Activated naive CD8-positive, alpha-beta T cell treated with anti-CD3 and anti-CD28 coated beads, Interleukin-2, amount 50 U/mL, for 16 hours (primary cell): Measurements from ENCODE around the gene CYP4A22.
"Not testable (repeated sequence)": the region's sequence is repeated elsewhere in the genome, so short reads cannot be mapped to it uniquely, and the experiment has no call there.

Source experiments
- DNase-seq: peaks from one replicate; pipeline ENCODE4 v3.0.0-alpha.2; 2020; ENCODE audit warnings: low read depth, low spot score

Gene CYP4A22, protein sequence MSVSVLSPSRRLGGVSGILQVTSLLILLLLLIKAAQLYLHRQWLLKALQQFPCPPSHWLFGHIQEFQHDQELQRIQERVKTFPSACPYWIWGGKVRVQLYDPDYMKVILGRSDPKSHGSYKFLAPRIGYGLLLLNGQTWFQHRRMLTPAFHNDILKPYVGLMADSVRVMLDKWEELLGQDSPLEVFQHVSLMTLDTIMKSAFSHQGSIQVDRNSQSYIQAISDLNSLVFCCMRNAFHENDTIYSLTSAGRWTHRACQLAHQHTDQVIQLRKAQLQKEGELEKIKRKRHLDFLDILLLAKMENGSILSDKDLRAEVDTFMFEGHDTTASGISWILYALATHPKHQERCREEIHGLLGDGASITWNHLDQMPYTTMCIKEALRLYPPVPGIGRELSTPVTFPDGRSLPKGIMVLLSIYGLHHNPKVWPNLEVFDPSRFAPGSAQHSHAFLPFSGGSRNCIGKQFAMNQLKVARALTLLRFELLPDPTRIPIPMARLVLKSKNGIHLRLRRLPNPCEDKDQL

DNA sequence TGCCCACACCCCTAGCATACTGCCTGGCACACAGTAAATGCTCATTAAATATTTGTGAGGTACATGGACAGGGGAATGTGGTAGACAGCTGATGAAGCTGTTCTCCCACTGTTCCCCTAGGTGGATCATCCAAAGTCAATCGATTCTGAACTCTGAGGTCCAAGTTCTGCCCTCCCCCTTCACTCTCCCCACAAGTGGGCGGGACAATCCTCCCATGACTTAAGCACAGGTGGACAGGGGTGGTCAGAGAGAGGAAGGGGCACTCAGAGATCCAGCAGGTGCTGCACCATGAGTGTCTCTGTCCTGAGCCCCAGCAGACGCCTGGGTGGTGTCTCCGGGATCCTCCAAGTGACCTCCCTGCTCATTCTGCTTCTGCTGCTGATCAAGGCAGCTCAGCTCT is at the start of gene CYP4A22:
CYP4A22 (plus strand) TSS at position 244 of the 400 bp plus-strand sequence; CDS start at position 289, 45 bp downstream.
- no peak for DNase-seq

DNA sequence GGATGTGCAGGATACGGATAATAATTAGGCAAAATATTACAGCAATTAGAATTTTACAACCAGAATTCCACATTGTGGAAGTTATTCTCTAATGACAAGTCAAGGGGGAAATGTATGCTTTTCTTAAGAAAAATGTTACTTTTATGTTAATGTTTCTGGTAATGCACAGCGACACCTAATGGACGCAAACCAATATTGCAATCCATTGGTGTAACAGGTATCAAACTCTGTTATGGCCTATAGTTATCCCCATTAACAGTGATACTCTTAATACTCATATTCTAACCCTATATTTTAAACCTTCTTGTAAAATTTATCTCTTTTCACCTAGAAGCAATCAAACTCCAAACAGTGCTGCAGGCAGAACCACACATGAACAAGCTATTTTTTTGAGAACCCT is 47.9 kb upstream of the CYP4A22 start:
- DNase-seq, result not testable (repeated sequence)

GRCh38 chr1:47091476-47091875 is 45.8 kb upstream of the CYP4A22 start:
- DNase-seq, result not testable (repeated sequence)

- DNase-seq, result no peak
Measured at GRCh38 chr1:47104816-47105215, 32.4 kb upstream of the CYP4A22 start.

DNA sequence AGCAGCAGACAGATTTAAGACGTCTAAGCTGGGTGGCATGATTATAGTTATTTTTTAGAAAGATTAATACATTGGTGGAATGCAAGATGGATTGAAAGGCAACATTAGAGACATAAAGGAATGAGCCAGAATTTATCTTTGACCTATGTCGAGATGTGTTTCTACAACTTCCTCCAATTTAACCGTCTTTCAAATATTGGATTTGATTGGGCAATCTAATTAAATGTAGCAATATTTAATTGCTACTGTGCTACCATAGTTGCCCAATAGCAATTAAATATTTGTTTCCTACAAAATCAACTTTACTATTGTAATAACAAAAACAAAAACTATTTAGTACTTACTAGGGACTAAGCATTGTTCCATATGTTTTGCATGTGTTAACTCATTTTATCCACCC is 30.4 kb upstream of the CYP4A22 start:
- no peak for DNase-seq

GRCh38 chr1:47107851-47108574 is 29.2 kb upstream of the CYP4A22 start:
- not testable (repeated sequence) for DNase-seq

DNA sequence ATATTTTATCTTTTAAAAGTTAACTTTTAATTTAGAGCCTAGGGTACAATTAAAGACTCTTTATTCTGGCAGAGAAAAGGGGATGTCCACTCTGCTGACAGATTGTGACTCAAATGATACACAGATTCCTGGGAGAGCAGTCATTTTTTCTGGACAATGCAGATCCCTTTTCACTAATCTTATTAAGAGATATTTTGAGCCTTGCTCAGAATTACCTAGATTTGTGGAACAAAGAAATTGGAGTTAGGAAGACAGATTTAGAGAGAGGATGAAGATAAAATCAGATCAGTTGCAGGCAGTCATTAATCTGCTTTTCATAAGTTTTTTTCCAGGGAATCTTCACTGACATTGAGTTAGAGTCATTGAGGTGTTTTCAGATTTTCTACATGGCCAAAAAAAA is 27.8 kb upstream of the CYP4A22 start:
- not testable (repeated sequence) for DNase-seq

DNA sequence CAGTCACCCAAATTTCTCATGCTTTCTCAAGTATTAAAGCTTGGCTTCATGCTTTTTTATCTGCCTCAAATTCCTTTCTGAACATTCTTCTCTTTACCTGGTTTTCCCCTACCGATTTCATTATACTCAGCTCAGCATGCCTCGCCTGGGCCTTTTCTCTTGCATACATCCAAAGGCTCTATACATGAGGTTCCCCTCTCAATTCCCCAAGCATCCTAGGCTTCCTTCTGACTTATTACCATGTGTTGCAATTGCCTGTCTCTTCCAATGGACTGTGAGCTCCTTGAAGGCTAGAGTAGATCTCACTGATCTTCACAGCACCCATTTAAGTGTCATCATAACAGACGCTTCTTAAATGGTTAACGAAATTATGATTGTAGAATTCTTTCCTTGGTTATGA is 24.1 kb upstream of the CYP4A22 start:
- no peak for DNase-seq

GRCh38 chr1:47121039-47121438 is 16.2 kb upstream of the CYP4A22 start:
- DNase-seq, result not testable (repeated sequence)

DNA sequence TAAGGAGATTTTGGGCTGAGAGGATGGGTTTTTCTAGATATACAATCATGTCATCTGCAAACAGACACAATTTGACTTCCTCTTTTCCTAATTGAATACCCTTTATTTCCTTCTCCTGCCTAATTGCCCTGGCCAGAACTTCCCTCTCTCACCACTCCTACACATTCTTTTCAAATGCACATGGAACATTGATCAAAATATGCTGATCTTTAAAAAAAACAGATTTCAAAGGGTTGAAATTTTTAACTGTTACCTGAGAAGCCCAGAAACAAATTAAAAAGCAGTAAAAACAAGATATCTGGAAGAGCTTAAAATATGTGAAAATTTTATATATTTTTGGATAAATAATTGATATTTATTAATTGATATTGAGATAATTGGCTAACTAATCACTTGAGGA is 12.4 kb upstream of the CYP4A22 start:
- not testable (repeated sequence) for DNase-seq

- DNase-seq, result not testable (repeated sequence)
Measured at GRCh38 chr1:47126997-47127396, 10.2 kb upstream of the CYP4A22 start.

DNA sequence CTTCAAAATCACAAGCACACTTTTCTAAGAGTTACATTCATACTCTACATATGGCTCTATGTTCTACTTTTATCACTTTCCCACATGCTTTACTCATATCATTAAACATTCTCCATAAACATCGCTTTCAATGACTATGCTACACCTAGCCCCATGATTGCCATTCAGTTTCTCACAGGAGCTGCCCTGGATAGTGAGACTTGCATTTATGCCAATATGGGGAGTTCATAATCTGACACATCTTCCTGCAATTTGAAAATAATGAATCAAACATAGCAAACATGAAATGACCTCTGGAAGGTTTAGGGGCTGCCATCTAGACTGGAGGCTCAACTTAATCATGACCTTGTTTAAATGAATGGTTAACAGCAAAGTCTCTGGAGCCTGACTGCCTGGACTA is 9.0 kb upstream of the CYP4A22 start:
- no peak for DNase-seq

DNA sequence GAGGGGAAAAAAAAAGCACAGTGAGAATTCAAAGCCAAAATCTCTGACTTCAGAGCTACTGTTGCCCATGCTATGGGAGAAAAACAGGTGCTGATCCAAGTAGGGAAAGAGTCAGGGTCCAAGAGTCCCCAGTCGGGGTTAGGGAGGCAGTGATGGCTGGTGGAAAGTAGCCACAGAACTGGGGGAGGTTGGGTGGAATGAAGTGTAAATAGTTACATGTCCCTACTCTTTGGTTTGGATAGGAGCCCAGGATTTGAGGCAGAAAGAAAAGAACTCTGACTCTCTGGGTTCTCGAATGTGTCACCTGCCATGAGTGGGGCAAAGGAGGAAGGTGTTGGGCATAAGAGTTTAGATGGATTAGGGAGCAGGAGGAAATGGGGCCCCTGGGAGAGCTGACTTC is 8.4 kb upstream of the CYP4A22 start:
- DNase-seq, result not testable (repeated sequence)

DNA sequence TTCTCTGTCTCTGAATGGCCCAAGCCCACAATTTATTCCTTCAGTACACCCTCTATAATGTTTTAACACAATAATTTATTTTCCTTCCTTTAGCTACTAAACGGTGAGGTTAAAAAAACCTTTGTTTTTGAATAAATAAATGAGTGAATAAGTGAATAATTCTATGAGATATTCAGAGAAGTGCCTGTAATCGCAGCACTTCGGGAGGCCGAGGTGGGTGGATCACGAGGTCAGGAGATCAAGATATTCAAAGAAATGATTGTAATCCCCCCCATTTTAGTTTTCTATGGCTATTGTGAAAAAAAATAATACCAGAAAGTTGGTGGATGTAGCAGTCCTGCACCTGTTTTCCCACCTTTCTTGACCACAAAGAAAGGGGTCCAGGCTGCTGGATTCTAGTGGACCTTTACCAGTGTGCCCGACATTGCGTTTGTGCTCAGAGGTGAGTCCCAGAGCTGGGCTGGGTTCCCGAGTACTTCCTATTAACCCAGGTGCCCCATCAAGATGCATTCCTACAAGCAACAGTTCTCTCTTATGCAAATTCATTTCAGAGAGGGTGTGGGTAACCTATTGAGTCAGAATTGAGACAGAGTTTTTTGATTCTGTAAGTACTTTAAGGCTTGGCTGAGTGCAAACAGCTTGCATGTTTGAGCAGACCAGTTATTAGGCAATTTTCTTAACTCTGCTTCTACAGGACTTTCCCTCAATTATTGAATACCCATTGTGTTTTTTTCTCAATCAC is 7.6 kb upstream of the CYP4A22 start:
- not testable (repeated sequence) for DNase-seq

GRCh38 chr1:47132665-47133064 is 4.6 kb upstream of the CYP4A22 start:
- not testable (repeated sequence) for DNase-seq

DNA sequence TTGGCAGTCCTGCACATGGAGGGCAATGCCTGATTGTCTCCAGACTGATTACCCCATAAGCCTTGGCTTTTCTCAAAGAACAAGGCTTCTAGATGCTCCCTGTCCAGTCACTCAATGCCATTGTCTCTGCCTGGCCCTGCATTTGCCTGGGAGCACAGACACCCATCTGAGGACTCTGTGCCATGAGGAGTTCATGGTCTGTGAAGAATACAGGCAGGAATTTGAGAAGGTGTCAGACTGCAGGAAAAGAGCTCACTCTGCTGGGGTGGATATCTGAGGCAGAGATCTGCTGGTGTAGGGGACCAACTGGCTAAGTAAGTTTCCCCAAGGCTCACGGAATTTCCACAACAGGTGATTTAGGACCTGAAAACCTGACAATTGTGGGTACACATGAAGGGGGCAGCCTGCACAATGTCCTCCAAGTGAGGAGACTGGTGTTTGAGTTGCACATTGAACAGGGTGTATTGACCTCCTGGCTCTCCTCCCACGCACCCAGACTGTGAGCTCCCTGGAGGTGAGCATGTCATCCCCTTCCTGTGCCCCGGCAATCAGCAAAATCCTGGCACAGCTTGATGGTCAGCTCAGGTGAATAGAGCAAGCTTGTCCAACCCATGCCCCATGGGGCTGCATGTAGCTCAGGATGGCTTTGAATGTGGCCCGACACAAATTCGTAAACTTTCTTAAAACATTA is 829 bp downstream of the CYP4A22 start:
- DNase-seq, result no peak

GRCh38 chr1:47140358-47140757 is 3.1 kb downstream of the CYP4A22 start:
- not testable (repeated sequence) for DNase-seq

DNA sequence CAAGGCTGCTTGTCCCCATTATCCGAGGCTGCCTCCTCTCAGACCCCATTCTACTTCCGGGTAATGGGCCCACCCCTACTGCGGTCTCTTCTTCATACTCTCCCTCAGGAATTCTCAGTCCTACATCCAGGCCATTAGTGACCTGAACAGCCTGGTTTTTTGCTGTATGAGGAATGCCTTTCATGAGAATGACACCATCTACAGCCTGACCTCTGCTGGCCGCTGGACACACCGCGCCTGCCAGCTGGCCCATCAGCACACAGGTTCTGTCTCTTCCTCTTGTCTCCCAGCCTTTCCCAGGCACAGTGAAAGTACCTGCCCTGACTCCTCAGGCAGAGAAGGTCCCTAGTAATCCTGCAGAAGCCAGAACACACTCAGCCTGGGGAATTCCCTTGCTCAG is 6.4 kb downstream of the CYP4A22 start:
- DNase-seq, result not testable (repeated sequence)

DNA sequence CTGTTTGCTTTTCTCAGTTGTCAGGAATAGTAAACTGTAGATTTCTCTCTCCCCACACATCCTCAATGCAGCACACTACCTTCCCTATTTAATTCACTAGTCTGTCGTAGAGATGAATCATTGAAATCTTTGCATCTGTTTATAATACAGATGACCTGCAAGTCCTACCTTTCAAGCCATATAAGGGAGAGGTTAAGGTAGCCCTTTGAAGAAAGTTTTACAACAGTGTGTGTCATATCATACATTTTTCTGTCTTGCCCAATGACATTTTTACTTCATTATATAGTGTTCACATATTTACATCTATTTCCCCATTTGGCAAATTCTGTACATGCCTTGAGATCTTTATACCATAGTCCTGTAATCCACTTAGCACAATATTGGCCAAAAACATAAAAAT is 9.3 kb downstream of the CYP4A22 start:
- not testable (repeated sequence) for DNase-seq

DNA sequence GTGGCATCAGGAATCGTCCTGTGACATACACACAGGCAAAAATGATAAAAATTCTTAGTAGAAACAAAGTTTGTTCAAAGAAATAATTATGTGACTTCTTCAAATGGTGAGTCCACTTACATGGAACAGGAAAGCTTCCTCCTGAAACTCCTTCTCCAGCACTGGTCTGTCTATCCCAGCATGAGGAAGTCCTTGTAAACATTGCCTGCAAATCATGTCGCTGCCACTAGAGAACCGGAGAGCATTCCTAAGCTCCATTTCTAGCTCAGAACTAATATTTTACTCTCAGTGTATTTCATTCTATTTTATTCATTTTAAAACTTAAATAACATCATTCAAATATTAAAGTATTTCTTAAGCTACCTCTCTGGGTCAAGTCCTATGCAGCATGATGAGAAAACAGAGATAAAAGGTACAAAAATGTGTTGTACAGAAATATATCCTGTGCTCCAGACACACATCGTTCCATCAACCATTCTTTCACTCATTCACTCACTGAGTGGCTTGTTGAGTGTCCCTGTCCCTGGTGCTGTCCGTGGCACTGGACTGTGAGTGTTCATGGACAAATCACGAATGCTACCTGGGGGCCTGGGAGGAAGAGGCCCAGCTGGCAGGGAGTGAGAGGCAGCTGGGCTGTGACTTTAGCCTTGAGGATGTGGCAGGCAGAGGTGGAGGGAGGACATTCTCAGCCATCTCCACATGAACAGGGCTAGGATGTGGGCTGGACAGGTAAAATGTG is 10.0 kb downstream of the CYP4A22 start:
- DNase-seq, result no peak

- DNase-seq, result not testable (repeated sequence)
Measured at GRCh38 chr1:47149162-47149561, 11.9 kb downstream of the CYP4A22 start.
